ACHN (cell line): ENCODE results near the gene PCYOX1L.
A peak's percentile ranks its signal among the peaks of the same experiment; 100 is the strongest.

Experiments used
- DNase-seq: peaks from one replicate; pipeline ENCODE4 v3.0.0-alpha.2; 2015
- in situ Hi-C: cut with HindIII; loops from 2 replicates; pipeline ENCODE4 v1.10.0; 2017; ENCODE audit warnings: low sequenced_read_pairs, low pct_ligation_motif_present, low pct_unique_long_range_greater_than_20kb

Gene PCYOX1L

DNA sequence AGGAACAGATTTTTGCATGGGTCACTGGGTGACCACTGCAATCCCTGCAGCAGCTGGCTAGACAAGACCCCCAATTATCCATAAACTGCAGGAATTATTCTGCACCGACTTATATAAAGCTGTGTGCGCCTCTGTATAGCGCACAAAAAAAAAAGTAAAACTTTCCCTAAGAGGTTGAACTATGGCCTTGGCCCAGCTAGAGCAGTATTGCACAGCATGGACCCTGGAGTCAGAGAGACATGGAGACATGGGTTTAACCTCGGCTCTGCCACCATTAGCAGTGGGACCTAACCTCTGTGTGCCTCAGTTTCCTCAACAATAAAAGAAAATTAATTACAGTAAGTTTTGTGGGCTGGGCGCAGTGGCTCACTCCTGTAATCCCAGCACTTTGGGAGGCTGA, 29.7 kb upstream of the PCYOX1L start:
- in situ Hi-C loops: no loop called here

DNA sequence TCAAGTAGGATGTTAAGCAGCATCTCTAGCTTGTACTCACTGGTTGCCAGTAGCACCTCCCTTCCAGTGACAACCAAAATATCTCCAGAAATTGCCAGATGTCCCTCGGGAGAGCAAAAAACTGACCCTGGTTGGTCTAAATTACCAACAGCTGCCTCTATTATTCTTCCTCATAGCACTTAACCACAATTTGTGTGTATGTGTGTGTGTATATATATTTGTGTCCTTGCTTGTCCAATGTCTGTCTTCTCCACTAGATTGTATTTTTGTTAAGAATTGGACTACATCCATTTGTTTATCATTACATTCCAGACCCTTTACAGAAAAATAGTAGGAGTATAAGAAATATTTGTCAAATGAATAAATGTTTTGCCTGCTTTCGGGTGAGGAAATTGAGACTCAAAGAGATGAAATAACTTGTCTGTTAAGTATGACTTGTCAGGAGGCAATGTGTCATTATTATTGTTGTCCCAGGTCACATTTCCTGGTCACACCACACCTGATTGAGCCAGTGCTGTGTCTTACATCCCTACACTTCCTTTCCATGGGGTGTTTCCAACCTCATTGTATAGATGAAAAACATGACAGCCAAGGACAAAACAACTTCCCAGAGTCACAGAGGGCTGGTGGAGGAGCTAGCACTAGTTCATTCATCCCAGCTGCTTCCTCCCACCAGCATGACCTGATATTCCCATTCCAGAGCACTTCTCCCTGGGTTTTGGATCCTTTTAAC, 24.0 kb upstream of the PCYOX1L start:
- in situ Hi-C loops: no loop called here
- DNase-seq: no peak

More for the DNA sequence above, 29.7 kb upstream of the PCYOX1L start:
- DNase-seq: no peak

DNA sequence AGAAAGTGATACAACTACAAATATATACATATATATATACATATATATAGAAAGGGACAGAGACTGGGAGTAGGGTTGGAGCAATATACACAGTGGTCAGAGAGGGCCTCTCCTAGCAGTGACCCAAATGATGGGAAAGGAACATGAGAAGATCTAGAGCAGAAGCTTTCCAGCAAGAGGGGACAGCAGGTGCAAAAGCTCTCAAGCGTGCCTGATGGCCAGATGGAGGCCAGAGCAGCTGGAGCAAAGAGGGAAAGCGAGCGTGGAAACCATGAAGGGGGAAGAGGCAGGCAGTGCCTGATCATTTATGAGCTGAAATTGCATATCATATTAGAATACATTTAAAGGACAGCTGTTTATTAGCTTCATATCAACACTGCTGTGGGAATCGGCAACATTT, 20.1 kb upstream of the PCYOX1L start:
- DNase-seq: no peak
- in situ Hi-C loops: no loop called here

DNA sequence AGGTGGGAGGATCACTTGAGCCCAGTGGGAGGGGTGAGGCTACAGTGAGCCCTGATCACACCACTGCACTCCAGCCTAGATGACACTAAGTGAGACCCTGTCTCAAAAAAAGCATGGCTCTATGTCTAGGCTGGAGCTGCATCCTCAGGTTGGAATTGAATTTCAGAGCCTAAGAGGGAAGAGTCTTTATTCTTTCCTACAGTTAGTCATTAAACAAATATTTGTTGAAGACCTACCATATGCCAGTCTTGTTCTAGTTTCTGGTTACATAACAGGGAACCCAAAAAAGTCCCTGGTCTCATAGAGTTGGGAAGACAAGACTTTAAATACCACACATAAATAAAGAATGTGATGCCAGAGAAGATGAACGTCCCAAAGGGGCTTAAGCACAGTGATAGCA, 19.5 kb upstream of the PCYOX1L start:
- no peak for DNase-seq
- in situ Hi-C loops: no loop called here

DNA sequence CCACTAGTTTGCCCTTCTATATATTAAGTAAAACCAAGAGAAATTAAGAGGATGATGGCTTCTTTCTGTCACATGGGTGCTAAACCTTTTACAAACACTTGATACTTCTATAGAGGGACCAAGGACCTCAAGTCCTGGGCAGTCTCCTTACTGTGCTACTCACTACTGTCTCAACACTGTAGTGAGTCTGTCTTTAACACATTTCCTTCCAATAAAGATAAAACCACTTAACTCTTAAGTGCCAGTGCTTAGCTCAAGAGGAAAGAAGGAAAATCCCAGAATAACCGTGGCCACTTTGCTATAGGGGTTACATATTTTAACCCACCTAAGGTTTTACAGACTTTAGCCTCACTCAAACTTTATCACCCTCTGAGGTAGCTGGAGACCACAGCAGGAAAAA, 16.9 kb upstream of the PCYOX1L start:
- in situ Hi-C loops: no loop called here

DNA sequence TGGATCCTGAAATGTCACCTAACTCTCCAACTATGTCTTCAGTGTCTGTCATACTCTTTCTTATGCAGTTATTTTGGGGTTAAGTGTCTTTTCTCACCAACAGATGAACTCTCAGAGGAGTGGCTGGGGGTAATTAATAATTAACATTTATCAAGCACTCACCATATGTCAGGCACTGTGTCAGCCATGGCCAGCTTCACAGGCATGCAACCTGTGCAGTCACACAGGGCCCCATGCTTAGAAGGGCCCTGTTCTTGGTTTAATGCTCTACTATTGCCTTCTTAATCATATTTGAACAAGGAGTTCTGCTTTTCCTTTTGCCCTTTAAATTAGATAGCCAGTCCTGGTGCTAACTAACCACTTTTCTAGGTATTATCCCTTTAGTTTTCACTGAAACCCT, 16.0 kb upstream of the PCYOX1L start:
- in situ Hi-C loops: no loop called here
- peak; percentile 19 for DNase-seq

More for the DNA sequence above, 16.9 kb upstream of the PCYOX1L start:
- DNase-seq: no peak

DNA sequence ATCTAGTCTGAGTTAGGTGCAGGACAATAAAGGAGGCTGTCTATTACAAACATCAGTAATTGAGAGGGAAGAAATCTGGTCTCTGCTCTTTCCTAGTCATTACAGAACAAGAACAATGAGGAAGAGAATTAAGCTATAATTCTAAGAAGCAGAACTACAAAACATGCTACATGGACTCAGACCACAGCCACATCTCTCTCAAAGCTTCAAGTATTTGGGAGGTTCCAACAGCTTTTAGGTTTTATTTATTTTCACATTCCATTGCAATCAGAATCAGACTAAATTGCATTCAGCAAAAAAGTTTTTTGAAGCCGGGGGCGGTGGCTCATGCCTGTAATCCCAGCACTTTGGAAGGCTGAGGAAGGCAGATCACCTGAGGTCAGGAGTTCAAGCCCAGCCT, 13.7 kb upstream of the PCYOX1L start:
- in situ Hi-C loops: no loop called here
- no peak for DNase-seq

DNA sequence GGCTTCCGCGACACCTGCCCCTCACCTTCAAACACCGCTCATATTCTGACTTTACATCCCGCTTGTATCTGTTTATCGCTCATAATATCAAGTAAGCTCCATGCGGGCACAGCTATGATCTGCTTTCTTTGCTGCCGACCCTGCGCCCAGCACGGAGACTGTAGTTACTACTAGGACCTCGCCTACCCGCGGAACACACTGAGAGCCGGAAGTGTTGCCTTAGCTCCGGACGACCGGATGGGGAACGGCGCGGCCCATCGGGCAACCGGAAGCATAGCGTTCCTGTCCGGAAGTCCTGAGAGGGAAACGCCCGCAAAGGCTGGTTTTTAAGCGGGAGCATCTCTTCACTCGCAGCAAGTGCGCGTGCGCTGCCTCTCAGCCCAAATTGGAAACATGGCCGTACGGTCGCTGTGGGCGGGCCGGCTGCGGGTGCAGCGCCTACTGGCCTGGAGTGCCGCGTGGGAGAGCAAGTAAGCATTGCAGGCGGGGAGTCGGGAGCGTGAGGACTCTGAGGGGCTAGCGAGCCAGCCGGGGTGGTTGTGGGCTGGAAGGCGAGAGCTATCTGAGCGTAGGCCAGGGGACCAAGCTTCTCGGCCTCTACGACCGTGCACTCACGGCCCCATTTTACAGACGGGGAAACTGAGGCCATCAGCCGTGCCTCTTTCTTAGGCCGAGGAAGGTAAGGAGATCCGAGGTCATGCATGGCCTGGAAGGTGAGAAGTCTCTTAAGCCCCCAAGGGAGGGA, 12.5 kb upstream of the PCYOX1L start, which contains the start of gene GRPEL2:
TSS of gene GRPEL2 (plus strand) at position 353 of the 745 bp plus-strand sequence. CDS start at position 394, 41 bp downstream.
- in situ Hi-C loops: no loop called here
- DNase-seq: peak; percentile 95

DNA sequence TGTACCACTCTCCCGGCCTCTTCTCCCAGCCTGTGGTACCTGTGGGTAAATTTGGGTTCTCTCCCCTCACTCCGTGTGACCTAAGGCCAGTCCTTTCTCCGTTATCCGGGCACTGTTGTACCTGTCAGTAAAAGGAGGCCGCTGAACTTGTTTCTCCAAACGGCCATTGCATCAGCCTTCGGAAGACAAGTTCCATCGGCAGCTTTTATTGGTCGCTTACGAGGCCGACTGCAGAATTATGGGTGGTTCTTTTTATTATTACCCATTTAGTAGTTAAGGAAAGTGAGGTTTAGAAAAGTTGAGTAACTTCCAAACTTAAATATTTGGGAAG, 12.0 kb upstream of the PCYOX1L start:
- in situ Hi-C loops: no loop called here
- DNase-seq: peak; percentile 19

DNA sequence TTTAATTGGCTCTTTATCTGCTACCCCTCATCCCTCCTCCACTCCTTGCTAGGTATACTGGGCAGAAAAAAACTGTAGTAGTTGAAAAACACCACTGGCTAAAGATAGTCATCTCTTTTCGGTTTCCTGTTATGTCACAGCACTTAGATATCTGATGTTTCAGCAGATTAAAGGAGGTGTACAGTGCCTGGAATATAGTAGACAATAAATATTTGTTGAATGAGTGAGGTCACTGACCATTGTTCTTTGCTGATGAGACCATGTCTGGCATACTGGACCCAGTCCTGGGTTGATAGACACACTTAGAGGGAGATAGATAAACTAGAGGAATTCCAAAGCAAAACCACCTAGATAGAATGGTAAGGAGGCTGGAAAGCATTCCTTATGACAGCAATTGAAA, 9.3 kb upstream of the PCYOX1L start:
- DNase-seq: no peak
- in situ Hi-C loops: no loop called here

DNA sequence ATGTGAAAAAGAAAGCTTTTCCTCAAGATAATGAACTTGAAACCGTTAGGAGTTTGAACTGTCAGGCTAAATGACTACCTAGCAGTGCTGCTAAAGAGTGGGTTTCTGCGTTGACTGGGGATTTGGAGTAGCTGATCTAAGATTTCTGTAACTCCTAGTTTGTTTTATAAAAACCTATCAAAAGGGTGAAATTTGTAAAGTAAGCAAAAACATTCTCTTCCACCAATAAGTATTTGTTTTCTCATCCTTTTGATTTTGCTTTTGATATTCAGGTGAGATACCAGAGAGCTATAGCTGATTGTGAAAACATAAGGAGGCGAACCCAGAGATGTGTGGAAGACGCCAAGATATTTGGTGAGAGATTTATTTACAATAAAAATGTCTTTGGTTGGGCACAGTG, 8.5 kb upstream of the PCYOX1L start:
- no peak for DNase-seq
- in situ Hi-C loops: no loop called here

DNA sequence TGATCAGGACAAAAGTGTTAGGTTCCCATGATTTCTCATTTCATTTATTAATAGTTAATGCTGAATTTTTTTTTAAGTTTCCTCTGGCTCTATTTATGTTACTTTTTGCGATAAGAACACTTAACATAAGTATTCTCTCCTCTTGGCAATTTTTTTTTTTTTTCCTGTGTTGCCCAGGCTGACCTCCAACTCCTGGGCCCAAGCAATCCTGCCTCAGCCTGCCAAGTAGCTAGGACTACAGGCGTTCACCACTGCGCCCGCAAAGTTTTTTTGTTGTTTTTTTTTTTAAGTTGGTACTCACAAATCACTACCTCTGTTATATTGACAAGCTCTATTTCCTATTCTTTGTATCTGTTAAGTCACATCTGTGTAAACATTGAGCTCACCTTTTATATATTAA, 5.7 kb upstream of the PCYOX1L start:
- DNase-seq: no peak
- in situ Hi-C loops: no loop called here

DNA sequence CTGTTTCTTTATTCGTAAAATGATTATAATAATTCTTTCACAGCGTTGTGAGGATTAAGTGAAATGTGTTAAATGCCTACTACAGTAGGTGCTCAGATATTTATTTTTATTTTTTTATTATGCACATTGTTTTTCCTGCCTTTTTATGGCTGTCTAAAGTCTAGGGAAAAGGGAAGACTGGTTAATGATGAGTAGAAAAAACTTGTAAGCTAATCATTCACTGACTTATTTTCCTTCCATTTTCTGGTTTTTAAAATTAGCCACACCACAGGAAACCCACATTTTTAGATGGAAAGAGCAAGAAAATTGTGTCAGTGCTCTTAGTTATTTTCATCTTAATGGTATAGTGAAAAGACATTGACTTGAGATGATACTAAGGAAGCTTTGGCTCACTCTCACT, 3.9 kb upstream of the PCYOX1L start:
- DNase-seq: no peak
- in situ Hi-C loops: no loop called here

DNA sequence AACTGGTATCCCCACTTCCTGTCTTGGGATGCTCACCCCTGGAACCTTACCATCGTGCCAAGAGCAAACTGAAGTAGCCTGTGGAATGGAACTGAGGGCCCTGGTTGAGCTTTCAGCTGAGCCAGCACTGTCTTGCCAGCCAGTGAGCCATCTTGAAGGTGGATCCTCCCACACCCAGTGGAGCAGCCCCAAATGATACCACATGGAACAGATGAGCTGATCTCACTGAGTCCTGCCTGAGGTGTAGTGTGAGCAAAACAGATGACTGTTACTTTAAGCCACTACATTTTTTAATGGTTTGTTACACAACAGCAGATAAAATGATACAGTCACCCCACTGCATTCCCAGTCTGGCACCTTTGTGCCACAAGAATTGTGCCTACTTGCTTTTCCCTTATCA, 2.2 kb upstream of the PCYOX1L start:
- in situ Hi-C loops: no loop called here
- no peak for DNase-seq

DNA sequence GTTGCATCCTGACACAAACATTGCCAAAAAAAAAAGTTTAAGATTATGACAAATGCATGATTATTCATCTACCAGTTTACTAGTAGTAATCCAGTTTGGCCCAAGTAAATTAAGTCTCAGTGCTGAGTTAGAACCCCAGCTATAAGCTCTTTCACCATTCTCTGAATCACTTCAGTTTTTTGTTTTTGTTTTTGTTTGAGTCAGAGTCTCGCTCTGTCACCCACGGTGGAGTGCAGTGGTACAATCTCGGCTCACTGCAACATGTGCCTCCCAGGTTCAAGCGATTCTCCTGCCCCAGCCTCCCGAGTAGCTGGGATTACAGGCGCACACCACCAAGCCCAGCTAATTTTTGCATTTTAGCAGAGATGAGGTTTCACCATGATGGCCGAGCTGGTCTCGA, 1.5 kb upstream of the PCYOX1L start:
- DNase-seq: no peak
- in situ Hi-C loops: no loop called here

DNA sequence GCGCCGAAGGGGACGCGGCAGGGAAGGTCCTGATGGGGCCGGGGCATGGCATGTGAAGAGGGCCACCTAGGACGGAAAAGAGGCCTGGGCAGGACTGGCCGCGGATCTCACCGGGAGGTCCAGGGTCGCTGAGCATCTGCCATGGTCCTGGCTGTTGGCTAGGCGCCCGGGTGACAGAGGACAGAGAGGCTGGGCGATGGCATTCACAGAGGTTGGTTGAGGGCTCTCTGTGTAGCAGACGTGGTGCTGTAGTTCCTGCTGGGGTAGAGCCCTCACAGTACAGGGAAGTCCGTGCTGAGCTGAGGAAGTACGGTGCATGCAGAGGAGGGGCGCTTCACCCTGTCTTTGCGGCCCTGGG, 427 bp downstream of the PCYOX1L start:
- no peak for DNase-seq
- in situ Hi-C loops: no loop called here

DNA sequence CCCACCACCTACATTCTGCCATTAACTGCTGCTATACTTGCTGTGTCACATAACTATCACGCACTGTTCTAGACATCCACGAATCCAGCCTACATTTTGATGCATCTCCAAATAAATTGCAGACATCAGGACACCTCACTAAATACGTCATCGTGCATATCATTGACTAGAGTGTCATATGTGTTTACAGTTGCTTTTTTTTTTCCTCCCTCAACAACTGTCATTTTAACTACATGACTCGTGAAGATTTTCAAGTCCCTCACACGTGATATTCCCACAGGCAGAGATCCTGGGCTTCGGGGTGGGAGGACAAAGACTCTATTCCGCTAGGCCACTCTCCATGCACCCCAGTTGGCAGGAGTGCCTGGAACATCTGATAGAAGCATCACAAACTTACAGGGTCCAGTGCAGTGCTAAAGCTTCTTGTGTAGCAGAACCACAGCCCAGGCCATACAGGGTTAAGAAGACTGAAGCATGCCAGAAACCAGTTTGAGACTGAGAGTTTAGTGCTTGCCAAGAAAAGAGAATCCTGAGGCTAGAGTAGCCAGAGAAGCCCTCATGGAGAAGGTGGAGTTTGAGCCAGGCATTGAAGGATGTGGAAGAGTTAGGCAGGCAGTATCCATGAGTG, 1.1 kb downstream of the PCYOX1L start:
- in situ Hi-C loops: no loop called here
- no peak for DNase-seq

DNA sequence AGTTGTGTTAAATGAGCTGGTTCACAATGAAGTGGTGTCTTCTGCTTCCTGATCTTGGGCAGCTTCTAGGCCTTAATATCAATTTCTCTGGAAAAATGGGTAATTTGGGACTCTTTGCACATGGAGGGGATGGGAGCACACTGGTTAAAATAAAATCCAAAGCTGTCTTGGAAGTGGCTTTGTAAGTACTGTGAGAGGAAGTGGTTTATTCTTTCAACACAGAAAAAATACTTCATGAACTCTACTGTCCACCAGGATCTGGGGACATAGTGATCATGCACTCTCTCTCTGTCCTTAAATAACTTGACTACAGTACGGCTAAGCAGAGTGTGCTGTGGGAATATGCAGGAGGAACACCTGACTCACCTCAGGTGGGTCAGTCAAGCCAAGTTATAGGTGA, 2.4 kb downstream of the PCYOX1L start:
- in situ Hi-C loops: no loop called here
- DNase-seq: no peak

DNA sequence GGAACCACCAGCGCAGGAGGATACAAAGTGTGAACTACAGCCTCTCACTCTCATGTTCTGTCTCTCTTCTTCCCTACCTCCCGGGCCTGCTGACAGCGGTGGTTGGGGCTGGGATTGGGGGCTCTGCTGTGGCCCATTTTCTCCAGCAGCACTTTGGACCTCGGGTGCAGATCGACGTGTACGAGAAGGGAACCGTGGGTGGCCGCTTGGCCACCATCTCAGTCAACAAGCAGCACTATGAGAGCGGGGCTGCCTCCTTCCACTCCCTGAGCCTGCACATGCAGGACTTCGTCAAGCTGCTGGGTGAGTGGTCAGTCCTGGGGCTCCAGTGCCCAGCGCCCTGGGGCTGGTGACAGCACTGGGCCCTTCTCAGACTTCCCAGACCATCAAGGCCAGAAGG, 4.7 kb downstream of the PCYOX1L start:
- in situ Hi-C loops: no loop called here
- no peak for DNase-seq

DNA sequence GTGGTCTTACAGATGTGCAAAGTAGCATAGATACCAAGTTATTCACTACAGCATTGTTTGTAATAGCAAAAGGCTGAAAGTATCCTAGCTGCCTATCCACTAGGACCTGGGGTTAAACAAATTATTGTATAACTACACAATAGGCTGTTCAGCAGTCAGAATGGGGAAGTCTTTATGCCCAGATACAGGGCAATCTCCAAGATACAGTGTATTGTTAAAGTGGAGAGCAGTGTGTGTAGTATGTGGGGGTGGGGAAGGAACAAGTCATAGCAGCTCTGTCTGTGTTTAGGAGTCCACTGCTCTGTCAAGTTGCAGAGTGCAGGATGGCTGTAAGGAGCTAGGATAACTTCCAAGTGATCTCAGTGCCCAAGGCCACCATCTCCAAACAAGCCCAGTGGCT, 5.5 kb downstream of the PCYOX1L start:
- no peak for DNase-seq
- in situ Hi-C loops: no loop called here
